GM12878 (cell line): ENCODE data around the gene PPIG. TPM values are rescaled to one million over a fixed set of nuclear protein-coding genes. Genes with fewer than 3 reads are reported as not detected.

Experiments
- ATAC-seq: fragments of 200-7000 bp; cut with Tn5 transposase; 3 replicates; pipeline ENCODE4 v1.9.1; 2020; ENCODE audit warnings: mild to moderate bottlenecking, moderate library complexity
- BruUV-seq: library from RNA; stranded (reverse); fragments of 400-500 nt; replicated peaks from 2 replicates; lab custom pipeline; 2021; lab: Mats Ljungman, UMichigan
- CTCF ChIA-PET: fragments of 300-600 bp; sonication (Branson Sonifier 250); formaldehyde crosslinking; extraction: SDS; loops from one replicate; lab custom pipeline; 2021; ENCODE audit warnings: inconsistent platforms; lab: Yijun Ruan, JAX
- POLR2A ChIA-PET: fragments of 350-600 bp; formaldehyde crosslinking; extraction: SDS; loops from one replicate; lab custom pipeline; 2021; ENCODE audit warnings: inconsistent platforms; lab: Charles Lee
- RAD21 ChIA-PET: fragments of 300-600 bp; sonication (Branson Sonifier 250); formaldehyde crosslinking; loops from one replicate; lab custom pipeline; 2023; ENCODE audit warnings: antibody characterized with exemption; ENCODE audit not compliant: unreplicated experiment; lab: Charles Lee
- SMC1A ChIA-PET: fragments of 300-600 bp; sonication (Branson Sonifier 250); formaldehyde crosslinking; loops from one replicate; lab custom pipeline; 2023; ENCODE audit not compliant: unreplicated experiment, uncharacterized antibody; lab: Charles Lee
- DNase-seq: peaks from one replicate; pipeline ENCODE4 v3.0.0-alpha.2; 2011; ENCODE audit warnings: low read depth, low spot score
- FAIRE-seq: peaks from 3 replicates; lab custom pipeline; 2011; peaks lifted over from hg19 to GRCh38; lab: Jason Lieb, UNC
- H2AFZ ChIP-seq: 2 replicates; pipeline ENCODE4 v1.6.0; 2011; ENCODE audit warnings: low read depth, low read length, control low read depth; ENCODE audit not compliant: control insufficient read depth
- H3K27ac ChIP-seq: 2 replicates; pipeline ENCODE4 v1.5.1; 2011; ENCODE audit warnings: control low read depth; ENCODE audit not compliant: control insufficient read depth, insufficient read depth
- H3K27me3 ChIP-seq, 2 experiments: replicated peaks in 1 of 2; 2 replicates each; pipeline versions ENCODE4 v1.6.0 to v1.6.1; 2011; ENCODE audit warnings: low read length in 1 of 2; ENCODE audit not compliant: control insufficient read depth in 2 of 2, insufficient read depth in 2 of 2
- H3K36me3 ChIP-seq, 2 experiments: 2 replicates each; pipeline ENCODE4 v1.5.1; 2011; ENCODE audit warnings: low read length in 1 of 2; ENCODE audit not compliant: control insufficient read depth in 2 of 2, insufficient read depth in 2 of 2
- H3K4me1 ChIP-seq: 2 replicates; pipeline ENCODE4 v1.6.1; 2011; ENCODE audit warnings: mild to moderate bottlenecking, low read length, moderate library complexity, mixed read lengths; ENCODE audit not compliant: control insufficient read depth, insufficient read depth
- H3K4me2 ChIP-seq: 2 replicates; pipeline ENCODE4 v1.6.0; 2011; ENCODE audit warnings: control low read depth; ENCODE audit not compliant: control insufficient read depth, insufficient read depth
- H3K4me3 ChIP-seq: fragments of 200-600 bp; sonication (generic); 2 replicates; pipeline ENCODE4 v1.5.1; 2016
- H3K79me2 ChIP-seq: 2 replicates; pipeline ENCODE4 v1.6.0; 2011; ENCODE audit warnings: low read length; ENCODE audit not compliant: control insufficient read depth, insufficient read depth
- H3K9ac ChIP-seq: 2 replicates; pipeline ENCODE4 v1.8.0; 2011; ENCODE audit warnings: low read length, control low read depth, mixed read lengths; ENCODE audit not compliant: control insufficient read depth, insufficient read depth
- H3K9me3 ChIP-seq: replicated peaks from 3 replicates; pipeline ENCODE4 v1.5.1; 2011; ENCODE audit warnings: mild to moderate bottlenecking, low read length; ENCODE audit not compliant: control insufficient read depth, insufficient read depth
- H4K20me1 ChIP-seq: 2 replicates; pipeline ENCODE4 v1.6.0; 2011; ENCODE audit not compliant: control insufficient read depth, insufficient read depth
- STAT3 ChIP-seq: IDR thresholded peaks from 2 replicates; pipeline ENCODE4 v1.6.1; 2011; ENCODE audit warnings: low read depth, low read length, improper control_type of control experiment
- SUZ12 ChIP-seq: fragments of 200-600 bp; sonication (generic); IDR thresholded peaks from one replicate; pipeline ENCODE4 v1.6.1; 2018; ENCODE audit warnings: antibody characterized with exemption, mild to moderate bottlenecking; ENCODE audit not compliant: unreplicated experiment
- WGBS: methylation state at CpG from one replicate; pipeline ENCODE4 v1.1.6; 2016; ENCODE audit warnings: low lambda C conversion rate; ENCODE audit not compliant: insufficient replicate concordance, insufficient coverage; ENCODE audit errors: missing lambda C conversion rate; 5-methylcytosine and 5-hydroxymethylcytosine counted together
- in situ Hi-C: fragments of 300-500 bp; cut with MboI; formaldehyde crosslinking; loops from 9 replicates; pipeline ENCODE4 v1.14.3; 2018; ENCODE audit warnings: mixed read lengths
- intact Hi-C: fragments of 100-400 bp; cut with micrococcal nuclease; formaldehyde crosslinking; loops from one replicate; pipeline ENCODE4 v1.14.2; 2022; ENCODE audit not compliant: unreplicated experiment
- polyA plus RNA-seq, 11 experiments: library from polyadenylated mRNA; depleted of rRNA in 4 of 11; unstranded in 6 of 11; stranded (reverse) in 5 of 11; fragments of >200 nt; fragmentation: Nextera tagmentation in 4 of 11; fragmentation: Illumina TruSeq in 1 of 11; extraction: Ambion mirVana in 4 of 11; extraction: Trizol in 1 of 11; gene quantifications; 1 replicate in 1 of 11; 2 replicates in 10 of 11; pipeline versions ENCODE4 v1.2.1 to v1.2.3, GENCODE V29; 2011 to 2016; ENCODE audit warnings: inconsistent platforms in 2 of 11, missing spikeins in 2 of 11, low read depth in 1 of 11
- total RNA-seq, 4 experiments: library from RNA; depleted of rRNA in 3 of 4; stranded (reverse); fragments of >200 nt in 3 of 4; fragmentation: Illumina TruSeq in 1 of 4; extraction: Trizol in 1 of 4; gene quantifications; 2 replicates each; pipeline versions ENCODE4 v1.2.1 to v1.2.3, GENCODE V29; 2013 to 2021
- TF ChIP-seq, protein P1 (sequence below): fragments of 450-650 bp; IDR thresholded peaks from 2 replicates; pipeline ENCODE4 v1.6.1; 2016; ENCODE audit warnings: mild to moderate bottlenecking
- TF ChIP-seq, protein P2 (sequence below): IDR thresholded peaks from 2 replicates; pipeline ENCODE4 v1.6.1; 2012; ENCODE audit warnings: mild to moderate bottlenecking, low read depth, low read length

PPIG gene
- total and polyA plus RNA-seq, 10 of the 15 experiments (the other 5 are each of a cell fraction or from before 2014, with no cell fraction given): 22.3 to 147 (median 95.2) TPM

DNA sequence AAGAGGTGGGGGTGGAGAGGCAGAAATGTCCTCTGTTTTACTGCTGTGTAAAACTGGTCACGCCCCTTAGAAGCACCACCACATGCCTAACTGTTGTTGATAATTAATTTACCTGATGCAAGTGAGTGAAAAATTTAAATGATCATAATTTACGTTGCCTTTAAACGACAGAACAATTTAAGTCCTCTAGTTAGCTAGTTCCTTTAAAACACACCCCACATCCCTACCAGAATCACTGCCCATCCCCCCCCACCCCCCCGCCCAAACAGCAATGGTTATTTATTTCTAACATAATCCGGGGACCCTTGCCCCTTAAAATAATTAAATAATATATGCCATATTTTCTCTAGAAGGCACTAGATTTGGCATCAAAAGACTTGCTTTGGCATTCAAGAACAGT lies 633 bp upstream of the PPIG start:
- intact Hi-C loops: no loop called here
- no TSS peak for BruUV-seq
- Histone ChIP-seq H3K4me3 (peak overlapping the region; percentile 89; the same call in 1 of the 2 replicates), H3K79me2 (peaks cover 40% of the 10 kb centered on the region), H3K4me2 (peak overlapping the region; percentile 60), H2AFZ (peak overlapping the region; percentile 96), H3K4me1 (no peaks in the 10 kb centered on the region), H3K27me3 (no peaks in the 10 kb centered on the region)
- POLR2A ChIA-PET: interaction anchor here (0.7 to 2.6 kb wide), 2 partner anchors 11 to 111 kb away, joined by 3 to 25 read pairs; partner anchors contain the start of gene FASTKD1
- WGBS: 93% methylated on average over 5 of the region's 5 CpGs
- FAIRE-seq: no peak
- DNase-seq: no peak
- TF ChIP-seq STAT3: no peak
- TF ChIP-seq, protein P1, sequence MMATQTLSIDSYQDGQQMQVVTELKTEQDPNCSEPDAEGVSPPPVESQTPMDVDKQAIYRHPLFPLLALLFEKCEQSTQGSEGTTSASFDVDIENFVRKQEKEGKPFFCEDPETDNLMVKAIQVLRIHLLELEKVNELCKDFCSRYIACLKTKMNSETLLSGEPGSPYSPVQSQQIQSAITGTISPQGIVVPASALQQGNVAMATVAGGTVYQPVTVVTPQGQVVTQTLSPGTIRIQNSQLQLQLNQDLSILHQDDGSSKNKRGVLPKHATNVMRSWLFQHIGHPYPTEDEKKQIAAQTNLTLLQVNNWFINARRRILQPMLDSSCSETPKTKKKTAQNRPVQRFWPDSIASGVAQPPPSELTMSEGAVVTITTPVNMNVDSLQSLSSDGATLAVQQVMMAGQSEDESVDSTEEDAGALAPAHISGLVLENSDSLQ: no peak
- no peak for TF ChIP-seq SUZ12
- TF ChIP-seq, protein P2, sequence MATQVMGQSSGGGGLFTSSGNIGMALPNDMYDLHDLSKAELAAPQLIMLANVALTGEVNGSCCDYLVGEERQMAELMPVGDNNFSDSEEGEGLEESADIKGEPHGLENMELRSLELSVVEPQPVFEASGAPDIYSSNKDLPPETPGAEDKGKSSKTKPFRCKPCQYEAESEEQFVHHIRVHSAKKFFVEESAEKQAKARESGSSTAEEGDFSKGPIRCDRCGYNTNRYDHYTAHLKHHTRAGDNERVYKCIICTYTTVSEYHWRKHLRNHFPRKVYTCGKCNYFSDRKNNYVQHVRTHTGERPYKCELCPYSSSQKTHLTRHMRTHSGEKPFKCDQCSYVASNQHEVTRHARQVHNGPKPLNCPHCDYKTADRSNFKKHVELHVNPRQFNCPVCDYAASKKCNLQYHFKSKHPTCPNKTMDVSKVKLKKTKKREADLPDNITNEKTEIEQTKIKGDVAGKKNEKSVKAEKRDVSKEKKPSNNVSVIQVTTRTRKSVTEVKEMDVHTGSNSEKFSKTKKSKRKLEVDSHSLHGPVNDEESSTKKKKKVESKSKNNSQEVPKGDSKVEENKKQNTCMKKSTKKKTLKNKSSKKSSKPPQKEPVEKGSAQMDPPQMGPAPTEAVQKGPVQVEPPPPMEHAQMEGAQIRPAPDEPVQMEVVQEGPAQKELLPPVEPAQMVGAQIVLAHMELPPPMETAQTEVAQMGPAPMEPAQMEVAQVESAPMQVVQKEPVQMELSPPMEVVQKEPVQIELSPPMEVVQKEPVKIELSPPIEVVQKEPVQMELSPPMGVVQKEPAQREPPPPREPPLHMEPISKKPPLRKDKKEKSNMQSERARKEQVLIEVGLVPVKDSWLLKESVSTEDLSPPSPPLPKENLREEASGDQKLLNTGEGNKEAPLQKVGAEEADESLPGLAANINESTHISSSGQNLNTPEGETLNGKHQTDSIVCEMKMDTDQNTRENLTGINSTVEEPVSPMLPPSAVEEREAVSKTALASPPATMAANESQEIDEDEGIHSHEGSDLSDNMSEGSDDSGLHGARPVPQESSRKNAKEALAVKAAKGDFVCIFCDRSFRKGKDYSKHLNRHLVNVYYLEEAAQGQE: no peak
- TF ChIP-seq, all 136 proteins: peak for 0
- H4K20me1 ChIP-seq: no peaks in the 10 kb centered on the region
- RAD21 ChIA-PET: interaction anchor here (2.1 kb wide), 1 partner anchor 10 kb away, joined by 21 read pairs; the partner anchor contains the start of gene FASTKD1
- CTCF ChIA-PET: interaction anchor here (1.3 to 2.7 kb wide), 2 partner anchors 10 to 241 kb away, joined by 3 to 17 read pairs; partner anchors contain the start of gene FASTKD1
- H3K9ac ChIP-seq: no peak overlapping the region
- no peaks in the 10 kb centered on the region for H3K36me3 ChIP-seq
- ATAC-seq: no peak
- in situ Hi-C loops: no loop called here
- SMC1A ChIA-PET: interaction anchor here (3.0 kb wide), 1 partner anchor 11 kb away, joined by 26 read pairs; the partner anchor contains the start of gene FASTKD1
- H3K27ac ChIP-seq: peak overlapping the region; percentile 98; the same call in 1 of the 2 replicates
- no peaks in the 10 kb centered on the region; the same call in 1 of the 3 replicates for H3K9me3 ChIP-seq
